Transverse colon (tissue), 4 donors: ENCODE data around the gene CRIP1.

Experiments used
- EP300 ChIP-seq: sonication (generic); formaldehyde crosslinking; IDR thresholded peaks from one replicate; pipeline ENCODE4 v1.6.1; 2017; ENCODE audit warnings: antibody characterized with exemption, low read depth
- POLR2A ChIP-seq: fragments of 450-650 bp; IDR thresholded peaks from one replicate; pipeline ENCODE4 v1.6.1; 2016; ENCODE audit warnings: antibody characterized with exemption, mild to moderate bottlenecking, moderate library complexity
- POLR2AphosphoS5 ChIP-seq, 3 donors: sonication (generic); formaldehyde crosslinking; IDR thresholded peaks; one replicate each; pipeline ENCODE4 v1.6.1; 2016; ENCODE audit warnings: antibody characterized with exemption in 3 of 3
- TF ChIP-seq, protein P1 (sequence below), 5 experiments: fragments of 200-600 bp in 3 of 5; fragments of 450-650 bp in 2 of 5; sonication (generic) in 3 of 5; IDR thresholded peaks; 1 replicate in 2 of 5; 2 replicates in 3 of 5; pipeline ENCODE4 v1.5.1; 2016 to 2017; ENCODE audit warnings: antibody characterized with exemption in 5 of 5, inconsistent platforms in 3 of 5, mild to moderate bottlenecking in 2 of 5, moderate library complexity in 1 of 5

DNA sequence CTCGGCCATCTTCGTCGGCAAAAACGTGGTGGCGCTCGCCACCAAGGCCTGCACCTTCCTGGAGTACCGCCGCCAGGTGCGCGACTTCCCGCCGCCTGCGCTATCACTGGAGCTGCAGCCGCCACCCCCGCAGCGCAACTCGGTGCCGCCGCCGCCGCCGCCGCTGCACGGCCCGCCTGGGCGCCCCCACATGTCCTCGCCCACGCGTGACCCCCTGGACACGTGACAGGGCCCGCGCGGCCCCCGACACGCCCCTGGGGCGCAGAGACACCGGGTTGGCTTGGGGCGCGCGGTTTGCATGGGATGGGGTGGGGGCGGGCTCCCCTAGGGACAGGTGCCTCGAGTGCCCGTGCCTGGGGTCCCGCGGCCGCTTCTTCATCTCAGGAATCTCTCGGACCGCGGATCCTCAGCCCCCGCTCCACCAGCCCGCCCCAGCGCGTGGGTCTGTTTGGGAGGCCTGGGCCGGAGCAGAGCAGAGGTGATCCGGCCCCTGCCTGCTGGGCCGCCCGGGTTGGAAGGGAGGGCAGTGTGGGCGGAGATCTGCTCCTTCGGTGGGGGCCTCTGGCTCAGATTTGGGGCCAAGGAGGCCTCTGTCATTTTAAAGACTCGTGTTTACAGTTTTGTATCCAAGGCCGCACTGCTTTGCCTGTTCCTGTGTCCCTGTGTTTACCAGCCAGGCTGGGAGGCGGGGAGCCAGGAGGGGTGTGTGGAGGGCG, 43.0 kb downstream of the CRIP1 start:
- TF ChIP-seq, protein P1, sequence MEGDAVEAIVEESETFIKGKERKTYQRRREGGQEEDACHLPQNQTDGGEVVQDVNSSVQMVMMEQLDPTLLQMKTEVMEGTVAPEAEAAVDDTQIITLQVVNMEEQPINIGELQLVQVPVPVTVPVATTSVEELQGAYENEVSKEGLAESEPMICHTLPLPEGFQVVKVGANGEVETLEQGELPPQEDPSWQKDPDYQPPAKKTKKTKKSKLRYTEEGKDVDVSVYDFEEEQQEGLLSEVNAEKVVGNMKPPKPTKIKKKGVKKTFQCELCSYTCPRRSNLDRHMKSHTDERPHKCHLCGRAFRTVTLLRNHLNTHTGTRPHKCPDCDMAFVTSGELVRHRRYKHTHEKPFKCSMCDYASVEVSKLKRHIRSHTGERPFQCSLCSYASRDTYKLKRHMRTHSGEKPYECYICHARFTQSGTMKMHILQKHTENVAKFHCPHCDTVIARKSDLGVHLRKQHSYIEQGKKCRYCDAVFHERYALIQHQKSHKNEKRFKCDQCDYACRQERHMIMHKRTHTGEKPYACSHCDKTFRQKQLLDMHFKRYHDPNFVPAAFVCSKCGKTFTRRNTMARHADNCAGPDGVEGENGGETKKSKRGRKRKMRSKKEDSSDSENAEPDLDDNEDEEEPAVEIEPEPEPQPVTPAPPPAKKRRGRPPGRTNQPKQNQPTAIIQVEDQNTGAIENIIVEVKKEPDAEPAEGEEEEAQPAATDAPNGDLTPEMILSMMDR (IDR thresholded peaks at IDR 0.05): no peak
- TF ChIP-seq POLR2A: no peak
- TF ChIP-seq EP300: no peak
- no peak for TF ChIP-seq POLR2AphosphoS5 (IDR thresholded peaks at IDR 0.05)
